PC-3 (cell line): Measurements from ENCODE around the gene MYOF. TPM values are rescaled to one million over a fixed set of nuclear protein-coding genes. Genes with fewer than 3 reads are reported as not detected.

Source experiments
- ATAC-seq: fragments of 200-7000 bp; cut with Tn5 transposase; 2 replicates; pipeline ENCODE4 v1.9.1; 2020; ENCODE audit warnings: mild to moderate bottlenecking, moderate library complexity
- BruUV-seq: library from RNA; stranded (reverse); fragments of 400-500 nt; replicated peaks from 2 replicates; lab custom pipeline; 2021; lab: Mats Ljungman, UMichigan
- CTCF ChIA-PET: fragments of 300-600 bp; sonication (Branson Sonifier 250); formaldehyde crosslinking; loops from one replicate; lab custom pipeline; 2022; ENCODE audit warnings: antibody characterized with exemption; lab: Charles Lee
- POLR2A ChIA-PET: fragments of 300-600 bp; sonication (Branson Sonifier 250); formaldehyde crosslinking; loops from one replicate; lab custom pipeline; 2022; ENCODE audit warnings: antibody characterized with exemption; ENCODE audit not compliant: unreplicated experiment; lab: Charles Lee
- DNase-seq: peaks from one replicate; pipeline ENCODE4 v3.0.0-alpha.2; 2015
- H2AFZ ChIP-seq: fragments of 300-600 bp; sonication (generic); 2 replicates; pipeline ENCODE4 v1.6.0; 2016; ENCODE audit warnings: antibody characterized with exemption, low read length
- H3F3A ChIP-seq: fragments of 300-600 bp; sonication (generic); one replicate; pipeline ENCODE4 v1.6.0; 2017; ENCODE audit warnings: antibody characterized with exemption, low read length, control low read depth, mild to moderate bottlenecking; ENCODE audit not compliant: unreplicated experiment
- H3K27ac ChIP-seq: fragments of 300-600 bp; sonication (generic); 2 replicates; pipeline ENCODE4 v1.5.1; 2016; ENCODE audit warnings: mild to moderate bottlenecking, low read length
- H3K27me3 ChIP-seq: fragments of 300-600 bp; sonication (generic); 2 replicates; pipeline ENCODE4 v1.6.1; 2016; ENCODE audit warnings: low read length, mixed read lengths
- H3K36me3 ChIP-seq: fragments of 300-600 bp; sonication (generic); 2 replicates; pipeline ENCODE4 v1.6.1; 2016; ENCODE audit warnings: low read depth, mixed run types, low read length, mixed read lengths
- H3K4me1 ChIP-seq: fragments of 300-600 bp; sonication (generic); 2 replicates; pipeline ENCODE4 v1.5.1; 2016; ENCODE audit warnings: low read length; ENCODE audit not compliant: insufficient read depth
- H3K4me2 ChIP-seq: fragments of 300-600 bp; sonication (generic); 2 replicates; pipeline ENCODE4 v1.6.0; 2016; ENCODE audit warnings: low read length
- H3K4me3 ChIP-seq: fragments of 300-600 bp; sonication (generic); 2 replicates; pipeline ENCODE4 v1.5.1; 2016; ENCODE audit warnings: mild to moderate bottlenecking, low read length, mixed read lengths
- H3K79me2 ChIP-seq: fragments of 300-600 bp; sonication (generic); 2 replicates; pipeline ENCODE4 v1.6.1; 2017; ENCODE audit warnings: low read length, mixed read lengths
- H3K9ac ChIP-seq: fragments of 300-600 bp; sonication (generic); 2 replicates; pipeline ENCODE4 v1.6.0; 2016; ENCODE audit warnings: mild to moderate bottlenecking, low read length
- H3K9me2 ChIP-seq: fragments of 300-600 bp; sonication (generic); replicated peaks from 2 replicates; pipeline ENCODE4 v1.6.1; 2016; ENCODE audit warnings: mixed run types, low read length, mixed read lengths
- H3K9me3 ChIP-seq: fragments of 300-600 bp; sonication (generic); 2 replicates; pipeline ENCODE4 v1.6.1; 2016; ENCODE audit warnings: low read length, mixed read lengths
- H4K20me1 ChIP-seq: fragments of 300-600 bp; sonication (generic); 2 replicates; pipeline ENCODE4 v1.6.1; 2016; ENCODE audit warnings: low read length, mixed read lengths
- CTCF ChIP-seq: fragments of 300-600 bp; sonication (generic); conservative IDR thresholded peaks from 2 replicates; pipeline ENCODE4 v1.5.1; 2017; ENCODE audit warnings: antibody characterized with exemption, low read depth, mild to moderate bottlenecking, low read length
- EZH2 ChIP-seq: fragments of 300-600 bp; sonication (generic); IDR thresholded peaks from one replicate; pipeline ENCODE4 v1.6.1; 2017; ENCODE audit warnings: antibody characterized with exemption, mild to moderate bottlenecking, low read length; ENCODE audit not compliant: unreplicated experiment
- EZH2phosphoT487 ChIP-seq: fragments of 300-600 bp; sonication (generic); IDR thresholded peaks from 2 replicates; pipeline ENCODE4 v1.6.1; 2018; ENCODE audit warnings: mild to moderate bottlenecking, antibody characterized with exemption, low read length, borderline replicate concordance
- intact Hi-C: fragments of 100-400 bp; cut with micrococcal nuclease; formaldehyde crosslinking; loops from 2 replicates; pipeline ENCODE4 v1.9.0; 2023
- total RNA-seq: library from RNA; depleted of rRNA; stranded (reverse); fragments of >200 nt; gene quantifications from 2 replicates; pipeline ENCODE4 v1.2.3, GENCODE V29; 2014

The MYOF gene
- total RNA-seq, 1 experiment from 2014 or later, result 174 TPM

- Histone ChIP-seq H3K27me3 (no peaks in the 10 kb centered on the region), H3K9ac (peak overlapping the region; percentile 21; the same call in 1 of the 2 replicates), H3K9me3 (no peaks in the 10 kb centered on the region), H3F3A (peaks cover 8% of the 10 kb centered on the region), H3K27ac (peak overlapping the region; percentile 80), H3K36me3 (peaks cover 63% of the 10 kb centered on the region), H4K20me1 (peaks cover 9% of the 10 kb centered on the region; the same call in 1 of the 2 replicates), H3K4me2 (peak overlapping the region; percentile 63), H3K79me2 (peaks cover 75% of the 10 kb centered on the region), H3K4me3 (no peak overlapping the region), H3K9me2 (no peaks in the 10 kb centered on the region), H3K4me1 (peaks cover 49% of the 10 kb centered on the region), H2AFZ (no peak overlapping the region)
- TF ChIP-seq CTCF (no peak), EZH2 (no peak), EZH2phosphoT487 (no peak)
- intact Hi-C loops, result no loop called here
- ChIA-PET CTCF (interaction anchor here (0.6 to 1.2 kb wide), 4 partner anchors 15 to 252 kb away, joined by 3 to 5 read pairs (median 4); no protein-coding TSS in a partner anchor), POLR2A (interaction anchor here (0.6 to 1.9 kb wide), 7 partner anchors 13 to 50 kb away, joined by 4 to 34 read pairs (median 9); partner anchors contain the start of gene MYOF)
- ATAC-seq (peak; percentile 12), DNase-seq (no peak)
- TSS peak; percentile 98 for BruUV-seq
These were observed 36.0 kb downstream of the MYOF start for GRCh38 chr10:93445978-93446720.

GRCh38 chr10:93445097-93445960 is 36.8 kb downstream of the MYOF start:
- Histone ChIP-seq H3K9me3 (no peaks in the 10 kb centered on the region), H3K9ac (peak overlapping the region; percentile 21), H4K20me1 (peaks cover 9% of the 10 kb centered on the region; the same call in 1 of the 2 replicates), H3F3A (peaks cover 8% of the 10 kb centered on the region), H3K79me2 (peaks cover 75% of the 10 kb centered on the region), H3K27me3 (no peaks in the 10 kb centered on the region), H3K9me2 (no peaks in the 10 kb centered on the region), H3K4me2 (peak overlapping the region; percentile 63), H3K4me3 (no peak overlapping the region), H2AFZ (no peak overlapping the region), H3K27ac (peak overlapping the region; percentile 80), H3K36me3 (peaks cover 60% of the 10 kb centered on the region), H3K4me1 (peaks cover 53% of the 10 kb centered on the region)
- CTCF ChIA-PET, result interaction anchor here (0.6 to 1.2 kb wide), 4 partner anchors 16 to 252 kb away, joined by 3 to 5 read pairs (median 4); no protein-coding TSS in a partner anchor
- BruUV-seq, result TSS peak; percentile 48
- no peak for TF ChIP-seq EZH2phosphoT487
- no peak for TF ChIP-seq EZH2
- TF ChIP-seq CTCF, result no peak
- DNase-seq (peak; percentile 93), ATAC-seq (peak; percentile 95)
- POLR2A ChIA-PET, result interaction anchor here (0.6 to 1.9 kb wide), 8 partner anchors 8 to 43 kb away, joined by 4 to 34 read pairs (median 8); partner anchors contain the start of gene MYOF
- intact Hi-C loops, result no loop called here
